22Rv1 (cell line): ENCODE data around the gene E2F6.

Experiments used
- ZFX ChIP-seq: fragments of 450-650 bp; IDR thresholded peaks from 2 replicates; pipeline ENCODE4 v1.6.1; 2017; ENCODE audit warnings: antibody characterized with exemption, borderline replicate concordance
- TF ChIP-seq, protein P1 (sequence below): fragments of 450-650 bp; IDR thresholded peaks from 2 replicates; pipeline ENCODE4 v1.5.1; 2017; ENCODE audit warnings: mild to moderate bottlenecking

DNA sequence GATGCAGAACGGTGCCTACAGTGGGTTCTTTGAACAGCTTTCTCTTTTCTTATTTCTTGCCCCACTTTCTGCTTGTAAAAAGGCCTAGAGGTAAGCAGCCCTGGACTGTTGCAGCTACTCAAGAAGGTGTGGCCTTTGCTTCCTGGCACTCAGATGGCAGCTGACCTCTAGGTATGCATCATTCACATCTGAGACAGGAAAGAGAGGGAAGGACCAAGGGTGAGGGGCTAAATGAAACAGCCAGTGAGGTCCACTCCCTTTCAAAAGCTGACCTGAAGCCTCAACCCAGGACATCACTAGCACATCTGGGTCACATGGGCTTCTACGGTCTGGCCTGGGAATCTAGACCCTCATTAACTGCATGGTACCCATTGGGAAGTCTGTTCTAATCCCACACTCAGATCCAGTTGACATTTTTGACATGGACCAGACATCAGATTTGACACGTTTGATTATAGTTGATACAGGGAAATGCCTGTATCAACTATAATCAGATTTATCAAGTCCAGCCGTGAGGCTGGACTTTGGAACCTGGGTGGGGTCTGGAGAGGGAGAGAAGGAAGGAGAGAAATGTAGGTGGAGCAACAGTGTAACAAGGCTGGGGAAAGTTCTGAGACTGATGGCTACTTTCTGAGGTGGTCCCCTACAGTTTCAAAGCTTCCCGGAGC lies 60.2 kb downstream of the E2F6 start:
- TF ChIP-seq, protein P1, sequence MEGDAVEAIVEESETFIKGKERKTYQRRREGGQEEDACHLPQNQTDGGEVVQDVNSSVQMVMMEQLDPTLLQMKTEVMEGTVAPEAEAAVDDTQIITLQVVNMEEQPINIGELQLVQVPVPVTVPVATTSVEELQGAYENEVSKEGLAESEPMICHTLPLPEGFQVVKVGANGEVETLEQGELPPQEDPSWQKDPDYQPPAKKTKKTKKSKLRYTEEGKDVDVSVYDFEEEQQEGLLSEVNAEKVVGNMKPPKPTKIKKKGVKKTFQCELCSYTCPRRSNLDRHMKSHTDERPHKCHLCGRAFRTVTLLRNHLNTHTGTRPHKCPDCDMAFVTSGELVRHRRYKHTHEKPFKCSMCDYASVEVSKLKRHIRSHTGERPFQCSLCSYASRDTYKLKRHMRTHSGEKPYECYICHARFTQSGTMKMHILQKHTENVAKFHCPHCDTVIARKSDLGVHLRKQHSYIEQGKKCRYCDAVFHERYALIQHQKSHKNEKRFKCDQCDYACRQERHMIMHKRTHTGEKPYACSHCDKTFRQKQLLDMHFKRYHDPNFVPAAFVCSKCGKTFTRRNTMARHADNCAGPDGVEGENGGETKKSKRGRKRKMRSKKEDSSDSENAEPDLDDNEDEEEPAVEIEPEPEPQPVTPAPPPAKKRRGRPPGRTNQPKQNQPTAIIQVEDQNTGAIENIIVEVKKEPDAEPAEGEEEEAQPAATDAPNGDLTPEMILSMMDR = no peak
- TF ChIP-seq ZFX = no peak
